IMR-90 (cell line): ENCODE data around the gene HEPHL1.

Experiments
- CHD1 ChIP-seq: IDR thresholded peaks from 2 replicates; pipeline ENCODE4 v1.6.1; 2012; ENCODE audit warnings: low read depth, low read length, improper control_type of control experiment
- MAFK ChIP-seq: IDR thresholded peaks from 2 replicates; pipeline ENCODE4 v1.6.1; 2012; ENCODE audit warnings: low read depth, low read length, improper control_type of control experiment
- POLR2A ChIP-seq: IDR thresholded peaks from 2 replicates; pipeline ENCODE4 v1.6.1; 2012; ENCODE audit warnings: mild to moderate bottlenecking, low read depth, low read length
- TF ChIP-seq, protein P1 (sequence below): conservative IDR thresholded peaks from 2 replicates; pipeline ENCODE4 v1.5.1; 2012; ENCODE audit warnings: mild to moderate bottlenecking, low read depth, low read length, improper control_type of control experiment
- TF ChIP-seq, protein P2 (sequence below): fragments of 150-350 bp; IDR thresholded peaks from 2 replicates; pipeline ENCODE4 v1.6.1; 2016; ENCODE audit warnings: low read depth, mild to moderate bottlenecking, low read length, moderate library complexity, borderline replicate concordance

DNA sequence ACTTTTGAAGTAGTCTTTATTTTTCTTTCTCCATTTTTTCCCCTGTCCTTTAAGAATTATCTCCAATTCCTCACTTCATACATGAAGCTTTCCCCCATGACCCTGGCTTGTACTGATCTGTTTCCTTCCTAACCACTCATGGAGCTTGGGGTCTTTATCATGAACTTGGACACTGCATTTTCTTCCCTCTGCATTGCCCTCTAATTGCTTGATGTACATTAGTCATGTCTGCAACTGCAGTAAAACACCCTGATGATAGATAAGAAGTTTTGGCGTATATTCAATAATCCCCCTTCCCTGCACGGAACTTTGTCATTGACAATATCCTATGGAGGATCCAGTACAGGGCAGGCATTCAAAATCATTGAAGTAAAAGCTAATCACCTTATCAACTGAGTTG lies 3.4 kb downstream of the HEPHL1 start:
- TF ChIP-seq, protein P1, sequence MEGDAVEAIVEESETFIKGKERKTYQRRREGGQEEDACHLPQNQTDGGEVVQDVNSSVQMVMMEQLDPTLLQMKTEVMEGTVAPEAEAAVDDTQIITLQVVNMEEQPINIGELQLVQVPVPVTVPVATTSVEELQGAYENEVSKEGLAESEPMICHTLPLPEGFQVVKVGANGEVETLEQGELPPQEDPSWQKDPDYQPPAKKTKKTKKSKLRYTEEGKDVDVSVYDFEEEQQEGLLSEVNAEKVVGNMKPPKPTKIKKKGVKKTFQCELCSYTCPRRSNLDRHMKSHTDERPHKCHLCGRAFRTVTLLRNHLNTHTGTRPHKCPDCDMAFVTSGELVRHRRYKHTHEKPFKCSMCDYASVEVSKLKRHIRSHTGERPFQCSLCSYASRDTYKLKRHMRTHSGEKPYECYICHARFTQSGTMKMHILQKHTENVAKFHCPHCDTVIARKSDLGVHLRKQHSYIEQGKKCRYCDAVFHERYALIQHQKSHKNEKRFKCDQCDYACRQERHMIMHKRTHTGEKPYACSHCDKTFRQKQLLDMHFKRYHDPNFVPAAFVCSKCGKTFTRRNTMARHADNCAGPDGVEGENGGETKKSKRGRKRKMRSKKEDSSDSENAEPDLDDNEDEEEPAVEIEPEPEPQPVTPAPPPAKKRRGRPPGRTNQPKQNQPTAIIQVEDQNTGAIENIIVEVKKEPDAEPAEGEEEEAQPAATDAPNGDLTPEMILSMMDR: no peak
- TF ChIP-seq MAFK: no peak
- no peak for TF ChIP-seq POLR2A
- TF ChIP-seq, protein P2, sequence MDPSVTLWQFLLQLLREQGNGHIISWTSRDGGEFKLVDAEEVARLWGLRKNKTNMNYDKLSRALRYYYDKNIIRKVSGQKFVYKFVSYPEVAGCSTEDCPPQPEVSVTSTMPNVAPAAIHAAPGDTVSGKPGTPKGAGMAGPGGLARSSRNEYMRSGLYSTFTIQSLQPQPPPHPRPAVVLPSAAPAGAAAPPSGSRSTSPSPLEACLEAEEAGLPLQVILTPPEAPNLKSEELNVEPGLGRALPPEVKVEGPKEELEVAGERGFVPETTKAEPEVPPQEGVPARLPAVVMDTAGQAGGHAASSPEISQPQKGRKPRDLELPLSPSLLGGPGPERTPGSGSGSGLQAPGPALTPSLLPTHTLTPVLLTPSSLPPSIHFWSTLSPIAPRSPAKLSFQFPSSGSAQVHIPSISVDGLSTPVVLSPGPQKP: no peak
- no peak for TF ChIP-seq CHD1
